ENCODE measurements around the gene ZNF705A.
"Not testable (repeated sequence)": the region's sequence is repeated elsewhere in the genome, so short reads cannot be mapped to it uniquely, and the experiment has no call there.

Gene ZNF705A

DNA sequence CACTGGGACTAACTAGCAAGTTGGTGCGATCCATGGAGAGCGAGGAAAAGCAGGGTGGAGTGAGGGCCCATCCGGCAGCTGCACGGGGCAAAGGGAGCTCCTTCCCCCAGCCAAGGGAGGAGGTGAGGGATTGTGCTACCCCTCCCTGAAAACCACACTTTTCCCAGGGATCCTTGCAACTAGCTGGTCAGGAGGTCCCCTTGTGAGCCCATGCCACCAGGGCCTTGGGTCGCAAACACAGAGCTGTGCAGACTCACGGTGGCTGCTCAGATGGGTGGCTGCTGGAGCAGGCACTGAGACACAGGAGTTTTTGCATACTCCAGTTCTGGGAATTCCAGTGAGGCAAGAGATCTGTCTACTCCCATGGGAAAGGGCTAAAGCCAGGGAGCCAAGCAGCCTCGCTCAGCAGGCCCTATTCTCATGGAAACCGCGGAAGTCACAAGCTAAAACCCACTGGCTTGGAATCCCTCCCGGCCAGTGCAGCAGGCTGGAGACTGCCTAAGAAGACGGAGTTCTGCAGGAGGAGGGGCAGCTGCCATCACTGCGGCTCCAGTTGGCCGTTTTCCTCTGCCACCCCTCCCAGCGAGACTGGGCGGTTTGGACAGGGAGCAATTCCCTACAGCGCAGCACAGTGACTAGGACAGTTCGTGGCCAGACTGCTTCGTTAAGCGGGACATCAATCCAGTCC, 10.9 kb upstream of the ZNF705A start:
- Histone ChIP-seq H3K4me3 (ENCODE audit: low read depth, low read length) (0 out of 2 replicates have a peak overlapping the region, but pooled peaks have one; percentile 2), H3K36me3 (ENCODE audit: control insufficient read depth, insufficient read depth, low read length) (no peaks in the 10 kb centered on the region), H3K27ac (ENCODE audit: low read depth, low read length) (no peak overlapping the region), H3K27me3 (ENCODE audit: control insufficient read depth, insufficient read depth, low read length) (no peaks in the 10 kb centered on the region), H3K9me3 (ENCODE audit: control insufficient read depth, insufficient read depth, low read depth, low read length) (peaks cover 21% of the 10 kb centered on the region), H3K4me1 (ENCODE audit: control insufficient read depth, insufficient read depth, low read length) (peaks cover 15% of the 10 kb centered on the region), H3K9ac (ENCODE audit: low read length) (no peak overlapping the region)

DNA sequence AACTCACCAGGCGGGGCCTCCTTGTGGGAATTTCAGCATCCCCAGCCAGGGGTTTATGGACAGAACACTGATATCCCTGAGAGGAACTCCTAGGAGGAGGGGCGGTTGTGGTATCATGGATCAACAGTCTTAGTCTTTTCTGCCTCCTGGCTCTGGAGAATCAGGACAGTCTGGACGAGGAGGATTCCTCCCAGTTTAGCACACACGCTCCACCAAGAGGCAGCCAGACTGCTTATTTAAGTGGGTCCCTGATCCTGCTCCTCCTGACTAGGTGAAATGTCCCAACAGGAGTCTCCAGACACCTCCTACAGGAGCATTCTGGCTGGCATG, 10.4 kb upstream of the ZNF705A start:
- H3K4me1 ChIP-seq (ENCODE audit: control insufficient read depth, insufficient read depth, low read length), result peaks cover 15% of the 10 kb centered on the region
- H3K4me3 ChIP-seq (ENCODE audit: low read depth, low read length), result no peak overlapping the region
- H3K27me3 ChIP-seq (ENCODE audit: control insufficient read depth, insufficient read depth, low read length), result no peaks in the 10 kb centered on the region
- no peak overlapping the region for H3K27ac ChIP-seq (ENCODE audit: low read depth, low read length)
- peaks cover 19% of the 10 kb centered on the region for H3K9me3 ChIP-seq (ENCODE audit: control insufficient read depth, insufficient read depth, low read depth, low read length)
- no peaks in the 10 kb centered on the region for H3K36me3 ChIP-seq (ENCODE audit: control insufficient read depth, insufficient read depth, low read length)
- no peak overlapping the region for H3K9ac ChIP-seq (ENCODE audit: low read length)

GRCh38 chr12:8154526-8154925, 2.3 kb upstream of the ZNF705A start:
- 0 out of 2 replicates have a peak, but pooled peaks cover 3% of the 10 kb centered on the region for H3K4me1 ChIP-seq (ENCODE audit: control insufficient read depth, insufficient read depth, low read length)
- no peaks in the 10 kb centered on the region for H3K27me3 ChIP-seq (ENCODE audit: control insufficient read depth, insufficient read depth, low read length)
- no peak overlapping the region for H3K4me3 ChIP-seq (ENCODE audit: low read depth, low read length)
- H3K9ac ChIP-seq (ENCODE audit: low read length), result no peak overlapping the region
- no peaks in the 10 kb centered on the region for H3K9me3 ChIP-seq (ENCODE audit: control insufficient read depth, insufficient read depth, low read depth, low read length)
- no peak overlapping the region for H3K27ac ChIP-seq (ENCODE audit: low read depth, low read length)
- no peaks in the 10 kb centered on the region for H3K36me3 ChIP-seq (ENCODE audit: control insufficient read depth, insufficient read depth, low read length)

- Histone ChIP-seq H3K27me3 (ENCODE audit: control insufficient read depth, insufficient read depth, low read length) (no peaks in the 10 kb centered on the region), H3K4me3 (ENCODE audit: low read depth, low read length) (no peak overlapping the region), H3K9ac (ENCODE audit: low read length) (no peak overlapping the region), H3K36me3 (ENCODE audit: control insufficient read depth, insufficient read depth, low read length) (no peaks in the 10 kb centered on the region), H3K27ac (ENCODE audit: low read depth, low read length) (no peak overlapping the region), H3K9me3 (ENCODE audit: control insufficient read depth, insufficient read depth, low read depth, low read length) (no peaks in the 10 kb centered on the region), H3K4me1 (ENCODE audit: control insufficient read depth, insufficient read depth, low read length) (0 out of 2 replicates have a peak, but pooled peaks cover 3% of the 10 kb centered on the region)
These were observed 399 bp upstream of the ZNF705A start for GRCh38 chr12:8156416-8156815.

- H3K27me3 ChIP-seq (ENCODE audit: control insufficient read depth, insufficient read depth, low read length), result no peaks in the 10 kb centered on the region
- no peak overlapping the region for H3K9ac ChIP-seq (ENCODE audit: low read length)
- H3K27ac ChIP-seq (ENCODE audit: low read depth, low read length), result no peak overlapping the region
These were observed 826 bp downstream of the ZNF705A start for GRCh38 chr12:8157484-8158198.

GRCh38 chr12:8172911-8173310, 16.1 kb downstream of the ZNF705A start:
- H3K4me3 ChIP-seq (ENCODE audit: low read depth, low read length); H3K4me1 ChIP-seq (ENCODE audit: control insufficient read depth, insufficient read depth, low read length); H3K9ac ChIP-seq (ENCODE audit: low read length); H3K9me3 ChIP-seq (ENCODE audit: control insufficient read depth, insufficient read depth, low read depth, low read length); H3K27me3 ChIP-seq (ENCODE audit: control insufficient read depth, insufficient read depth, low read length); H3K27ac ChIP-seq (ENCODE audit: low read depth, low read length); H3K36me3 ChIP-seq (ENCODE audit: control insufficient read depth, insufficient read depth, low read length): not testable (repeated sequence)

More at GRCh38 chr12:8157484-8158198, 826 bp downstream of the ZNF705A start:
- no peaks in the 10 kb centered on the region for H3K9me3 ChIP-seq (ENCODE audit: control insufficient read depth, insufficient read depth, low read depth, low read length)
- no peak overlapping the region for H3K4me3 ChIP-seq (ENCODE audit: low read depth, low read length)
- no peaks in the 10 kb centered on the region for H3K36me3 ChIP-seq (ENCODE audit: control insufficient read depth, insufficient read depth, low read length)
- 0 out of 2 replicates have a peak, but pooled peaks cover 3% of the 10 kb centered on the region for H3K4me1 ChIP-seq (ENCODE audit: control insufficient read depth, insufficient read depth, low read length)

DNA sequence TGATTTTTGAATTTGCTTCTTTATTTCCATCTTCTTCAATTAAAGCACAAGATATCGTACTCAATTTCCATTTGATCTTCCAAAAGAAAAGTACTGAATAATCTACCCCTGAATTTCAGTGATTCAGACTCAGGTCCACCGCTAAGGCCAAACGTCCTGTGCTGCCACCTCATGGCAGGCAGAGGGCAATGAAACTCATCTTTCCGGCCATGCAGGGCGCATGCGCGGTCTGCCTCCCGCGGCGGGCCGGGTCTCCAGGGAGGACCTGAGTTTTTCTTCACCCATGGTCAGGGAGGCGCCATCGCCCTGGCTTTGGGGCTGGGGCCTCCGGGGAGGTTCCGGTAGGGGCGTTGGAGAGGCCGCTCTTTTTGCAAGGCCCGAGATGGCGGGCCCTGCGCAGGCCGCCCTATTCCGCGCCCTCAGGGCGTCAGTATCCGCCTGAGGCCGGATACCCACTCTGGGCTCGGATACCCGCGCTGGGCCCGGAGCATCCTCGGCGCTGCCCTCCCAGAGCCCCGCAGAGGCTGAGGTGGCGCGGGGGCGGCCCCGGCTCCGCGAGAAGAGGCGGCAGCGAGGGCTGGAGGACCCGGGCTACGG, 23.3 kb downstream of the ZNF705A start:
- not testable (repeated sequence) for H3K27ac ChIP-seq (ENCODE audit: low read depth, low read length); H3K9ac ChIP-seq (ENCODE audit: low read length)

DNA sequence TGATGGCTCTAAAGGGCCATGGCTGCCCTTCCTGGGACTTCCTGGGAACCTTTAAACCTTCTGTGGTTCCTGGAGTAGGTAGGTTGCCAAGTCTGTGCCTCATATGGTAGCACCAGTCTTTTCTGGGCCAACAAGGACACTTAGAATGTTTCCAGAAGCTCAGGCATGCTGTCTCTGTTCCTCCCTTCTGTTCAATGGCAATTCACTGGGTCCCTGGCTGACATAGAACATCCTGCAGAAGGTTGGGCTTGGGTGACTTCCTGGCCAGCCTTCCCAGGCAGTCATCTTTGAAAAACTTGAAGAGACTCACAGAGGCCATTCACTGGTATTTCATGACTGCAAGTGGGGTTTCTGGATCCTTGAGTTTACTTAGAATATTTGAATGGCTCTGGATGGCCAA, 24.5 kb downstream of the ZNF705A start:
- H3K4me1 ChIP-seq (ENCODE audit: control insufficient read depth, insufficient read depth, low read length); H3K36me3 ChIP-seq (ENCODE audit: control insufficient read depth, insufficient read depth, low read length); H3K4me3 ChIP-seq (ENCODE audit: low read depth, low read length); H3K27ac ChIP-seq (ENCODE audit: low read depth, low read length); H3K9ac ChIP-seq (ENCODE audit: low read length); H3K9me3 ChIP-seq (ENCODE audit: control insufficient read depth, insufficient read depth, low read depth, low read length); H3K27me3 ChIP-seq (ENCODE audit: control insufficient read depth, insufficient read depth, low read length): not testable (repeated sequence)

More for the DNA sequence above, 23.3 kb downstream of the ZNF705A start:
- not testable (repeated sequence) for H3K27me3 ChIP-seq (ENCODE audit: control insufficient read depth, insufficient read depth, low read length); H3K9me3 ChIP-seq (ENCODE audit: control insufficient read depth, insufficient read depth, low read depth, low read length); H3K36me3 ChIP-seq (ENCODE audit: control insufficient read depth, insufficient read depth, low read length); H3K4me1 ChIP-seq (ENCODE audit: control insufficient read depth, insufficient read depth, low read length)
- peak overlapping the region; percentile 59 for H3K4me3 ChIP-seq (ENCODE audit: low read depth, low read length)

DNA sequence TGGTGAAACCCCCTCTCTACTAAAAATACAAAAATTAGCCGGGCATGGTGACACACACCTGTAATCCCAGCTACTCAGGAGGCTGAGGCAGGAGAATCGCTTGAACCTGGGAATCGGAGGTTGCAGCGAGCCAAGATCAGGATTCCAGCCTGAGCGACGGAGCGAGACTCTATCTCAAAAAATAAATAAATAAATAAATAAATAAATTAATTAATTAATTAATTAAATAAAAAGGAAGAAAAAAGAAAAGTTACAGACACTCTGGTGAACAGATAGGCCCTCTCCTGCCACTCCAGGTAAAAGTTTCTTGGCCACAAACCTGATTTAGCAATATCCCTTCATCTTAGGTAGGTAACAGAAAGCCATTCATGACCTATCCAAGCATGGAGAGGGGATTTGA, 26.1 kb downstream of the ZNF705A start:
- H3K27me3 ChIP-seq (ENCODE audit: control insufficient read depth, insufficient read depth, low read length); H3K4me1 ChIP-seq (ENCODE audit: control insufficient read depth, insufficient read depth, low read length); H3K36me3 ChIP-seq (ENCODE audit: control insufficient read depth, insufficient read depth, low read length); H3K9me3 ChIP-seq (ENCODE audit: control insufficient read depth, insufficient read depth, low read depth, low read length); H3K9ac ChIP-seq (ENCODE audit: low read length); H3K27ac ChIP-seq (ENCODE audit: low read depth, low read length); H3K4me3 ChIP-seq (ENCODE audit: low read depth, low read length): not testable (repeated sequence)

- H3K9me3 ChIP-seq (ENCODE audit: control insufficient read depth, insufficient read depth, low read depth, low read length); H3K27me3 ChIP-seq (ENCODE audit: control insufficient read depth, insufficient read depth, low read length); H3K27ac ChIP-seq (ENCODE audit: low read depth, low read length); H3K4me1 ChIP-seq (ENCODE audit: control insufficient read depth, insufficient read depth, low read length); H3K36me3 ChIP-seq (ENCODE audit: control insufficient read depth, insufficient read depth, low read length); H3K9ac ChIP-seq (ENCODE audit: low read length); H3K4me3 ChIP-seq (ENCODE audit: low read depth, low read length): not testable (repeated sequence)
These were observed 26.5 kb downstream of the ZNF705A start for GRCh38 chr12:8183346-8183745.

GRCh38 chr12:8184206-8184605, 27.4 kb downstream of the ZNF705A start:
- H3K9me3 ChIP-seq (ENCODE audit: control insufficient read depth, insufficient read depth, low read depth, low read length); H3K36me3 ChIP-seq (ENCODE audit: control insufficient read depth, insufficient read depth, low read length); H3K4me3 ChIP-seq (ENCODE audit: low read depth, low read length); H3K27ac ChIP-seq (ENCODE audit: low read depth, low read length); H3K4me1 ChIP-seq (ENCODE audit: control insufficient read depth, insufficient read depth, low read length); H3K27me3 ChIP-seq (ENCODE audit: control insufficient read depth, insufficient read depth, low read length); H3K9ac ChIP-seq (ENCODE audit: low read length): not testable (repeated sequence)
